SK-N-SH treated with all-trans-retinoic acid at 6 μM for 48 hours (cell line): Measurements from ENCODE around the gene KIRREL3.

Source experiments
- ATAC-seq: fragments of 200-7000 bp; cut with Tn5 transposase; 3 replicates; pipeline ENCODE4 v1.9.1; 2020; ENCODE audit warnings: mild to moderate bottlenecking, moderate library complexity
- ARNTL ChIP-seq: fragments of 450-650 bp; formaldehyde crosslinking; IDR thresholded peaks from 2 replicates; pipeline ENCODE4 v1.5.0; 2020; ENCODE audit warnings: low read depth, mild to moderate bottlenecking, moderate library complexity, borderline replicate concordance
- CREB5 ChIP-seq: fragments of 250-450 bp; sonication (Bioruptor Pico); IDR thresholded peaks from 2 replicates; pipeline ENCODE4 v1.5.1; 2020; ENCODE audit warnings: low read depth, mild to moderate bottlenecking, moderate library complexity
- OSR1 ChIP-seq: fragments of 250-450 bp; sonication (Bioruptor Pico); IDR thresholded peaks from 2 replicates; pipeline ENCODE4 v1.8.0; 2022; ENCODE audit warnings: moderate library complexity, mild to moderate bottlenecking, inconsistent platforms
- PATZ1 ChIP-seq: fragments of 250-450 bp; sonication (Bioruptor Pico); IDR thresholded peaks from 2 replicates; pipeline ENCODE4 v1.8.0; 2020; ENCODE audit warnings: mild to moderate bottlenecking, moderate library complexity, borderline replicate concordance
- POU6F1 ChIP-seq: fragments of 250-450 bp; sonication (Bioruptor Pico); IDR thresholded peaks from 2 replicates; pipeline ENCODE4 v1.8.0; 2021; ENCODE audit warnings: low read depth, mild to moderate bottlenecking, moderate library complexity, borderline replicate concordance
- PPARA ChIP-seq: fragments of 250-450 bp; sonication (Bioruptor Pico); IDR thresholded peaks from 2 replicates; pipeline ENCODE4 v1.5.0; 2020; ENCODE audit warnings: mild to moderate bottlenecking, borderline replicate concordance
- SNAI2 ChIP-seq: fragments of 250-450 bp; sonication (Bioruptor Pico); IDR thresholded peaks from 2 replicates; pipeline ENCODE4 v1.5.0; 2020; ENCODE audit warnings: mild to moderate bottlenecking, moderate library complexity
- TOX ChIP-seq: fragments of 250-450 bp; sonication (Bioruptor Pico); IDR thresholded peaks from 2 replicates; pipeline ENCODE4 v1.8.0; 2021; ENCODE audit warnings: mild to moderate bottlenecking, moderate library complexity, borderline replicate concordance
- TSHZ2 ChIP-seq: fragments of 250-450 bp; sonication (Bioruptor Pico); IDR thresholded peaks from 2 replicates; pipeline ENCODE4 v1.5.0; 2020; ENCODE audit warnings: mild to moderate bottlenecking, moderate library complexity
- ZC3H10 ChIP-seq: fragments of 250-450 bp; sonication (Bioruptor Pico); IDR thresholded peaks from 2 replicates; pipeline ENCODE4 v1.5.1; 2021; ENCODE audit warnings: mild to moderate bottlenecking, moderate library complexity
- ZFP3 ChIP-seq: fragments of 250-450 bp; sonication (Bioruptor Pico); IDR thresholded peaks from 2 replicates; pipeline ENCODE4 v1.5.0; 2020; ENCODE audit warnings: mild to moderate bottlenecking, moderate library complexity
- ZFP30 ChIP-seq: fragments of 450-650 bp; formaldehyde crosslinking; IDR thresholded peaks from 2 replicates; pipeline ENCODE4 v1.5.0; 2022; ENCODE audit warnings: mild to moderate bottlenecking, moderate library complexity
- ZNF565 ChIP-seq: fragments of 450-650 bp; formaldehyde crosslinking; conservative IDR thresholded peaks from 2 replicates; pipeline ENCODE4 v1.5.0; 2020; ENCODE audit warnings: low read depth, mild to moderate bottlenecking, moderate library complexity
- ZNF8 ChIP-seq: fragments of 450-650 bp; formaldehyde crosslinking; IDR thresholded peaks from 2 replicates; pipeline ENCODE4 v1.5.0; 2020; ENCODE audit warnings: mild to moderate bottlenecking, moderate library complexity

Gene KIRREL3

GRCh38 chr11:126925321-126926093 lies 75.1 kb downstream of the KIRREL3 start:
- TF ChIP-seq TOX (CRISPR knock-in tag) (no peak), CREB5 (CRISPR knock-in tag) (no peak), ZFP3 (no peak), TSHZ2 (CRISPR knock-in tag) (no peak), ZNF565 (CRISPR knock-in tag) (no peak), ARNTL (CRISPR knock-in tag) (no peak), PATZ1 (CRISPR knock-in tag) (no peak), POU6F1 (CRISPR knock-in tag) (no peak), SNAI2 (CRISPR knock-in tag) (no peak)

GRCh38 chr11:126924376-126925040 lies 76.1 kb downstream of the KIRREL3 start:
- TF ChIP-seq ZFP30, result no peak
- no peak for TF ChIP-seq POU6F1 (CRISPR knock-in tag)
- no peak for TF ChIP-seq PPARA (CRISPR knock-in tag)
- ATAC-seq, result no peak

More at GRCh38 chr11:126925321-126926093, 75.1 kb downstream of the KIRREL3 start:
- no peak for ATAC-seq

- no peak for ATAC-seq
- no peak for TF ChIP-seq ZNF8 (CRISPR knock-in tag)
These were observed 79.7 kb downstream of the KIRREL3 start for GRCh38 chr11:126920833-126921232.

GRCh38 chr11:126919147-126919823 lies 81.3 kb downstream of the KIRREL3 start:
- TF ChIP-seq OSR1 (CRISPR knock-in tag), result no peak
- TF ChIP-seq ZFP3, result no peak
- TF ChIP-seq ZC3H10 (CRISPR knock-in tag), result no peak
- no peak for ATAC-seq
